HG03521 (cell line): ENCODE data around the gene PTPRJ.

Experiments used
- ATAC-seq: cut with Tn5 transposase; IDR thresholded peaks from one replicate; pipeline ENCODE4 v1.9.1; 2021; ENCODE audit warnings: mild to moderate bottlenecking, moderate library complexity; ENCODE audit not compliant: unreplicated experiment

The PTPRJ gene

GRCh38 chr11:48058788-48059187, 78.4 kb downstream of the PTPRJ start:
- no peak for ATAC-seq

DNA sequence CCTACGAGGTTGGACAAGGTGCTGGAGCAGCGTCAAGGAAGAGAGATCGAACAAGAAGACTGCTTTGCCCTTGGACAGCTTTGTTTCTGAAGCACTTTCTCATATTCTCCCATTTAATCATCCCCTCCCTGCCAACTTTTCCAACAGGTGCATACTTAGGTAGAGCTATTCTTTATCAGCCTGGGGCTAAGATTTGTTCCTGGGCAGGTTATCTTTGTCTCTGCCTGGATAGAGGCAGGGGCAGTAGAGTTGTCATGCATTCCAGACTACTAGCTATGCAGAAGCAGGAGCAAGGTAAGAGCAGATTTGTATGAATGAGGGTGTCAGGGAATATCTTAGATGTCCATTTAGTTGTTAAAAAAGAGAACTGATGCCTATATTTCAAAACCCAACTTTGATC, 82.3 kb downstream of the PTPRJ start:
- ATAC-seq, result no peak

- ATAC-seq, result no peak
Observed at GRCh38 chr11:48063424-48063978, 83.1 kb downstream of the PTPRJ start.

DNA sequence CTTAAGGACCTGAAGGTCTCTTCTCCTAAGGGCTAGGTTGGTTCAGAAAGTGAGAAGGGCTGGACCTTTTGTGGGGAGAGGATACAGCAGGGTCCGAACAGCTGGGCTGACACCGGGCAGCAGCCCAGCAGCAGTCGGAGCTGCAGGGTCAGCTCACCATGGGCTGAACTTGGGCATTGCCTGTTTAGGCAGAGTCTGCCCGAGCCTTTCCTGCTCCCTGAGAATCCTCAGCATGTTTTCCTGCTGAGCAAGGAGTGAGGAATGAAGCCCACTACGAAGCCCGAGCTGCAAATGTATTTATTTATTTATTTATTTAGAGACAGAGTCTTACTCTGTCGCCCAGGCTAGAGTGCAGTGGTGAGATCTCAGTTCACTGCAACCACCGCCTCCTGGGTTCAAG, 83.9 kb downstream of the PTPRJ start:
- ATAC-seq, result no peak

GRCh38 chr11:48066881-48067800, 86.8 kb downstream of the PTPRJ start:
- ATAC-seq, result no peak

DNA sequence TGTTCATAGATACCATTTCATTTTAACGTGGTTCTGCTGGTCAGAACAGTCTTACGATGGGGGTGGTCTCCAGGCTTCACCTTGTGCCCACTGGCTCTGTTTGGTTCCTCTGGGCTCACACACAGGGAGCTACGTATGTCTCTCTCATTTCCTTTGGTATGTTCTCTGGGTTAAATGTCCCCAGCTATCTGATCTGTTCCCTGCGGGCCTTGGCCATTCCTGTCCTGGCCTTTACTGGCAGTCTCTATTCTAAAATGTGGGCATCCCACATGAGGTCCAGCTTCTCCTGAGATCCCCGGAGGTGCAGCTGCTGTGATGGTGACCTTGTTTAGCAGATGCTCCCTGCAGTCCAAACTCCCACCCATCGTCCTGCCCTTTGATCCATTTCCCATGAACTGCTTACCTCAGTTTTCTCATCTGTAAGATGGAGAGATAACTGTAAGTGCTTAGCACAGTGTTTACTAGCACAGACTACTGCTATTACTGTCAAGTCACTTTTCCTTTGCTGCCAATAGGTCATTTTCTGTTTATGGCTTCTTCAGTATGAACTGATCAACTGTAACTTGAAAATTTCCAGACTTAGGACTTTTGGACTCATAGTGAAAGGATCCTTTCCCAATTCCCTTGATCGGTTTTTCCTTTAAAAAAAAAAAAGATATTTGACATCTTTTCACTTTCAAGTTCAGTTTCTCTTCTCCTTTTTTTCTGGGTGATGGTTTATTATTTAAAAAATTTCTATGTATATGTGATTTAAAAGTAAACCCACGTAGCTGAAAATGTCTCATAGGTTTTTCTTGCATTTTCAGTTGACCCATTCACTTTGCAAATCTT, 92.9 kb downstream of the PTPRJ start:
- ATAC-seq, result no peak

GRCh38 chr11:48074425-48075181, 94.2 kb downstream of the PTPRJ start:
- ATAC-seq, result no peak

DNA sequence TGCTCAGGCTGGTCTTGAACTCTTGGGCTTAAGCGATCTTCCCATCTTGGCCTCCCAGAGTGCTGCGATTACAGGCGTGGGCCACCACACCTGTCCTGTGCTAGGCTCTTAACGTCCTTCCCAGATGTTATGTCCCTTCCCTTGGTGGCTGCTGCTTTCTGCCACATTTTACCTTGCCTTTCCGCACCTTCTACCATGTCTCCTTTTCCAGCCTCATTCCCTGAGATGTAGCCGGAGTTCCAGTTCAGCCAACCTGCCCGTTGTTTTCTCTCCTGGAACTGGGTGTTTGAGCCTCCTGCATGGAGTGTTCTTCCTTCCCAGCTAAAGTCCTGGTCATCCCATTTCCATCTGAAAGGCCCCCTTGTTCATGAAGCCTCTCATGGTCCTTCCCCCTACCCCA, 95.3 kb downstream of the PTPRJ start:
- no peak for ATAC-seq

GRCh38 chr11:48077251-48077650, 96.9 kb downstream of the PTPRJ start:
- no peak for ATAC-seq

GRCh38 chr11:48078689-48079088, 98.3 kb downstream of the PTPRJ start:
- ATAC-seq, result no peak

DNA sequence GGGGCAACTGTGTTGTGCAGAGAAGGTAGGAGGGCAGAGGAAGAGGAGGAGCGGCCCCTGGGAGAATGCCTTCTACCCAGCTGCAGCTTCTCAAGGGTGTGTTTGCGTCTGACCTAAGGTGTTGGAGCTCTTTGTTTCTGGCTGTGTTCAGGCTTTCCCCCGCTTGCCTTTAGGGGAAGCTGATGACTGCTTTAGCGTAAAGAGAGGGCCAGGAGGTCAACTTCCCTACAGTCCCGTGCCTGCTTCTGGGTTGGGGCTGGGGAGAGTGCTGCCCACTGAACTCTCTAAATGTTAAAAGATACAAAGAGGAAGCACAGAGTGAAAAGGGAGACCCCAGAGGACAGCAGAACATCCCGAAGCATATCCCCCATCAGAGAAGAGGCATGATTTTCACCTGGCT, 99.2 kb downstream of the PTPRJ start:
- no peak for ATAC-seq

DNA sequence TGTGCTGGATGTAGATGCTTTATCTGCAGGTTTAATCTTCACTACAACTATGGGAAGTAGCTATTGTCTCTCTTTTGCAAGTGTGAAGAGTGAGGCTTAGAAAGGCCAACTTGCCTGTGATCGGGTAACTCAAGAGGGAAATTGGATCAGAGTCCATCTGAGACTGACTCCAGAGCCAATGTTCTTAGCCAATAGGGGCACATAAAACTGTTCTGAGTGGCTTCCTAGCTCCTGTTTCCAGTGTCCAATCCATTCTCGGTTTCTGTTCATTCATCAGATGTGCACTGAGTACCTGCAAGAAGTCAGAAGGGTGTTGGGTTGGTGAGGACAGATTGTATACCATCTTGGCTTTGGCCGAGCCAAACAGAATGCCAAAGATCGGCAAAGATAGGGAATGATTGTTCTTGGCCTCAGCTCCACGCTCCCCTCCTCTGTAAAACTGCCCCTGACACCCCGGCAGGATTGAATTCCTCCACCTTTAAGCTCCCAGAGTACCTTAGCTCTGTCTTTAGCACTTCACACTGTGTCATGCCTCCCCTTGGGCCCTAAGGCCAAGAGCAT, 100.0 kb downstream of the PTPRJ start:
- ATAC-seq, result no peak

- no peak for ATAC-seq
Observed at GRCh38 chr11:48081151-48082010, 101.0 kb downstream of the PTPRJ start.

DNA sequence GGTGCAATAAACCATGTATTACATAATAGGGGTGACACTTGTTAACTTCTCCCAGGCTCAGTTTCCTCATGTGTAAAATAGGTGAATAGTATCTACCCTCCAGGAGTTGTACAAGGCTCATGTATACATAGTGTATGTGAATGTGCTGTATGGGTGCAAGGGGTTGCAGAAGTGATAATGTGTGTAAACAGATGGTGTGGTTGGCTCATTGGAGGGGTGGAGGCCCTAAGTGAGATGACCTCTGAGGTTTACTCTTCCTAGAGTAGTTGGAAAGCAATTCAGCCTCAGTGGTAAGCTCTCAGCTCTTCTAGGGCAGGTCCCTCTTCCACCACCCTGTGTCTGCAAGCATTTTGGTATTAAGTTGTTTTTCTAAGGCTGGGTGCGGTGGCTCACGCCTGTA, 102.4 kb downstream of the PTPRJ start:
- ATAC-seq, result no peak

DNA sequence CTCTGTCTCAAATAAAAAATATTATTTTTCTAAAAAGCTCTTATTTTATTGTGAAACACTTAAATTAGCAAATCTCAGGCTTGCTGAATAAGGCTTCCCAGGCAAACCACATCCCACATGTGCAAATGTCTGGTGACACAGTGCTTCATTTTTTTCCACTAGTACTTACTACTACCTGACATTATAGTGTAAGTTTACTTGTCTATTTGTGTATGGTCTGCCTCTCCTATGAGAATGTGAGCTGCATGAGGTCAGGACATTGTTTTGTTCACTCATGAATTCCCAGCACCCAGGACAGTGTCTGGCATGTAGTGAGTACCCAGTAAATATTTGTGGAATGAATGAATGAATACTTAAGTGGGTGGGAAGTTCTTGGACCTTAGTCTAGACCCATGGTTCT, 103.1 kb downstream of the PTPRJ start:
- ATAC-seq, result no peak

DNA sequence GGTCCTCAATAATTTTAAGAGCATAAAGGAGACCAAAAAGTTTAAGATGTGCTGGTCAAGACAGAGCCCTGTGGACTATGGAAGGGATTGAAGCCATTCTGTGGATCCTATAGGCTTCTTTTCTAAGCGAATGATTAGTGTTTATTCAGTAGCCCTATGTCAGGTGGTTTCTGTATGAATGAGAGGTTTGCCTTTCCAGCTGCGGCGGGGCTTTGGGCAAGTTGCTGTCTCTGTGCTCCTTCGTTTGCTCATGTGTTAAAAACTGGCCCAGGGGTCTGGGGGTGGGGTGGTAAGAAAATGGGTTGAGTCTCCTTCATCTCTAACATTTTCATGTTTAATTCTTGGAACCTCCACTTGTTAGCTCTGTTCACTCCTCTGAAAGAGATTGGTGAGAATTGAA, 105.3 kb downstream of the PTPRJ start:
- no peak for ATAC-seq

GRCh38 chr11:48087422-48087821, 107.1 kb downstream of the PTPRJ start:
- ATAC-seq, result no peak

DNA sequence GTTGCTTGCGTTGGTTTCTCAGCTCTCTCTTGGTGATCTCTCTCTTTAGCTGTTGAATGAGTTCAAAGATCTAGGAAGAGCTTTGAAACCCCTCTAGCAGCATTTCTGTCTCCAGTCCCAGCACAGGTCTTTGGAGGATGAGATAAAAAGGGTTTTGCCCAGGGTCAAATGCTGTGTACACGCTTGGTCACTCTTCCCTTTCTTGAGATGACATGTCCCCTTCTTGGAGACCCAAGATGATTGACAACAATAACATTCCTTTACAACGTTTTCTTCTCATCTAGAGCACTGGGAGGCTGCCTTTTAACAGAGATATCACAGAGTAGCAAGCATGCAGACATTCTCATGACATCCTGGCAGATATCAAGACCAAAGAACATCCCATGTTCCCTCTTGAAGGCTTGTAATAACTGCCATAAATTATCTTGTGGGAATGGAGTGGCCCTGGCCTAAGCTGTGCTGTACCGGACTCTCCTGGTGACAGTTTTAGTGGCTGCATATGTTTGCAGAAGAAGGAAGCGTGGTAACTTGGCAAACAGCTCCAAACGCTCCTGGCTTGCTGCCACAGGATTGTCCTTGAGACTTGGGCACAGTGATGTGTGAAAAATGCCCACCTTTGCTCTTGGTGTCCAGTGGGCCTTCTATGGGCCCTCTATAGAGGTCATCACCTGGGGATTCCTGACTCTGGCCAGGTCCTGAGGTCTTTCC, 107.8 kb downstream of the PTPRJ start:
- no peak for ATAC-seq

DNA sequence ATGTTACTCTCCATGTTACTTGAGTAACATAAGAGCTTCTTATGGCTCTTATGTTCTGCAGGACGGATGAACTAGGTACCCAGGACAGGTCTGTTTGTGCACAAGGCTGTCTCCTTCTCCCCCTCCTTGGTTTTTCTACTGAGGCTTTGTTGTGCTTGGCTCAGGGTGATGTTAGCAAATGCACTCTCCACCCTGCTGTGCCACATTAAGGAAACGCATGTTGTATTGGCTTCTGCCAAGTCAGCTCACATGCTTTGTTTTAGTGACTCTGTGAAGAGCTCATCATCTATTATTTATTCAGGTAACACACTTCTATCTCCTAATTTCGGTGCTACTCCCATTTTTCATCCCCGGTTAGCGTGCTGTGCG, 108.3 kb downstream of the PTPRJ start:
- ATAC-seq, result no peak
